Liver (tissue), 3 donors: ENCODE measurements around the gene ATG10.

ENCODE experiments used
- ATF3 ChIP-seq: IDR thresholded peaks from 2 replicates; pipeline ENCODE4 v1.6.1; 2016; ENCODE audit warnings: antibody characterized with exemption
- EGR1 ChIP-seq, 2 donors: IDR thresholded peaks; 2 replicates each; pipeline ENCODE4 v1.6.1; 2016 to 2018; ENCODE audit warnings: antibody characterized with exemption in 2 of 2, low read depth in 2 of 2
- JUND ChIP-seq, 2 donors: IDR thresholded peaks; 2 replicates each; pipeline ENCODE4 v1.6.1; 2016; ENCODE audit warnings: antibody characterized with exemption in 2 of 2
- TF ChIP-seq, protein P1 (sequence below): fragments of 150-350 bp; IDR thresholded peaks from 2 replicates; pipeline ENCODE4 v1.5.1; 2017; ENCODE audit warnings: improper control_type of control experiment, low read depth, low read length; ENCODE audit not compliant: missing input control
- donor health status: healthy.
- donor health status: healthy.

DNA sequence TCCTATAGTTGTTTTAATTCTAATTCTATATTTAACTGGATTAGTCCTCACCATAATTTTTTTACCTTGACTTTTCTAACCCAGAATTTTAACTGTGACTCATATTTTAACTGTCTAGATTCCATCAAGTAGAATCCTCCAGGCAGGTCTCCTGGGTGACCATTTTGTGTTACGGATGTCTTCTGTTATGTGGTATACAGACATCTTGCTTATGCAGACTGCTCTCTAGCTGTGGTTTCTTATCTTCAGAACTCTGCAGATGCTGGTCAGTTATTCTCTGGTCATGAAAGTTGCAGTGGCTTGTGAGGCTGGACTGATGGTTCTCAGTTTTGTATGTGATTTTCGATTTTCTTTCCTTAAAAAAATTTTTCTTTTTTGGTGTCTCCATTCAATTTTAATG lies 139.4 kb downstream of the ATG10 start:
- TF ChIP-seq EGR1 (IDR thresholded peaks at IDR 0.05; ENCODE audit: low read depth in 2 of 2) (no peak), ATF3 (no peak), JUND (IDR thresholded peaks at IDR 0.05) (no peak)
- TF ChIP-seq, protein P1, sequence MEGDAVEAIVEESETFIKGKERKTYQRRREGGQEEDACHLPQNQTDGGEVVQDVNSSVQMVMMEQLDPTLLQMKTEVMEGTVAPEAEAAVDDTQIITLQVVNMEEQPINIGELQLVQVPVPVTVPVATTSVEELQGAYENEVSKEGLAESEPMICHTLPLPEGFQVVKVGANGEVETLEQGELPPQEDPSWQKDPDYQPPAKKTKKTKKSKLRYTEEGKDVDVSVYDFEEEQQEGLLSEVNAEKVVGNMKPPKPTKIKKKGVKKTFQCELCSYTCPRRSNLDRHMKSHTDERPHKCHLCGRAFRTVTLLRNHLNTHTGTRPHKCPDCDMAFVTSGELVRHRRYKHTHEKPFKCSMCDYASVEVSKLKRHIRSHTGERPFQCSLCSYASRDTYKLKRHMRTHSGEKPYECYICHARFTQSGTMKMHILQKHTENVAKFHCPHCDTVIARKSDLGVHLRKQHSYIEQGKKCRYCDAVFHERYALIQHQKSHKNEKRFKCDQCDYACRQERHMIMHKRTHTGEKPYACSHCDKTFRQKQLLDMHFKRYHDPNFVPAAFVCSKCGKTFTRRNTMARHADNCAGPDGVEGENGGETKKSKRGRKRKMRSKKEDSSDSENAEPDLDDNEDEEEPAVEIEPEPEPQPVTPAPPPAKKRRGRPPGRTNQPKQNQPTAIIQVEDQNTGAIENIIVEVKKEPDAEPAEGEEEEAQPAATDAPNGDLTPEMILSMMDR = no peak
